B cell (primary cell): ENCODE measurements around the gene AGPAT3. TPM values are rescaled to one million over a fixed set of nuclear protein-coding genes. Genes with fewer than 3 reads are reported as not detected.

Source experiments
- ATAC-seq: fragments of 200-7000 bp; cut with Tn5 transposase; one replicate; pipeline ENCODE4 v1.10.0; 2021; ENCODE audit warnings: low read depth, mild to moderate bottlenecking, moderate number of reproducible peaks, moderate library complexity
- CTCF ChIA-PET: fragments of 350-600 bp; sonication (Branson Sonifier 250); formaldehyde crosslinking; loops from one replicate; lab custom pipeline; 2021; ENCODE audit warnings: antibody characterized with exemption, inconsistent platforms; lab: Charles Lee
- POLR2A ChIA-PET: fragments of 350-600 bp; sonication (Branson Sonifier 250); formaldehyde crosslinking; loops from one replicate; lab custom pipeline; 2021; ENCODE audit warnings: antibody characterized with exemption; lab: Charles Lee
- DNase-seq: peaks from one replicate; pipeline ENCODE4 v3.0.0; 2013
- H2AFZ ChIP-seq: 2 replicates; pipeline ENCODE4 v1.6.1; 2012; ENCODE audit warnings: mild to moderate bottlenecking, low read depth, low read length; ENCODE audit not compliant: insufficient read depth, poor library complexity, severe bottlenecking
- H3K27ac ChIP-seq, 2 donors: 1 replicate in 1 of 2; 2 replicates in 1 of 2; pipeline ENCODE4 v1.5.1; 2012 to 2013; ENCODE audit warnings: low read length in 2 of 2, mild to moderate bottlenecking in 2 of 2, moderate library complexity in 1 of 2
- H3K27me3 ChIP-seq, 4 experiments: fragments of 200-600 bp in 1 of 4; sonication (generic) in 1 of 4; replicated peaks in 1 of 4; 1 replicate in 2 of 4; 2 replicates in 2 of 4; pipeline versions ENCODE4 v1.6.1 to v1.7.0; 2013 to 2016; ENCODE audit warnings: low read length in 3 of 4, mild to moderate bottlenecking in 2 of 4, mixed read lengths in 1 of 4, moderate library complexity in 1 of 4; ENCODE audit not compliant: insufficient read depth in 4 of 4, control insufficient read depth in 3 of 4; ENCODE audit errors: control extremely low read depth in 1 of 4
- H3K36me3 ChIP-seq, 2 experiments: replicated peaks in 1 of 2; 1 replicate in 1 of 2; 2 replicates in 1 of 2; pipeline versions ENCODE4 v1.6.1 to v1.7.1; 2013; ENCODE audit warnings: low read length in 1 of 2; ENCODE audit not compliant: insufficient read depth in 2 of 2, control insufficient read depth in 1 of 2; ENCODE audit errors: control extremely low read depth in 1 of 2, extremely low read depth in 1 of 2
- H3K4me1 ChIP-seq, 2 donors: fragments of 200-600 bp in 1 of 2; sonication (generic) in 1 of 2; 1 replicate in 1 of 2; 2 replicates in 1 of 2; pipeline versions ENCODE4 v1.5.1 to v1.6.1; 2013 to 2017; ENCODE audit warnings: low read length in 2 of 2; ENCODE audit not compliant: control insufficient read depth in 2 of 2, insufficient read depth in 2 of 2
- H3K4me2 ChIP-seq: replicated peaks from 2 replicates; pipeline ENCODE3; 2012; ENCODE audit warnings: mild to moderate bottlenecking, low read depth, low read length; ENCODE audit not compliant: poor library complexity, severe bottlenecking
- H3K4me3 ChIP-seq, 5 experiments: fragments of 200-600 bp in 1 of 5; sonication (generic) in 1 of 5; 1 replicate in 3 of 5; 2 replicates in 2 of 5; pipeline versions ENCODE4 v1.5.1 to v1.7.0; 2011 to 2016; ENCODE audit warnings: low read length in 4 of 5, mild to moderate bottlenecking in 4 of 5, low read depth in 2 of 5, control low read depth in 1 of 5, moderate library complexity in 1 of 5; ENCODE audit not compliant: insufficient read depth in 1 of 5; ENCODE audit errors: control extremely low read depth in 1 of 5, extremely low read depth in 1 of 5
- H3K79me2 ChIP-seq: fragments of 200-600 bp; sonication (generic); one replicate; pipeline ENCODE4 v1.6.0; 2016; ENCODE audit warnings: low read length; ENCODE audit not compliant: control insufficient read depth, insufficient read depth
- H3K9ac ChIP-seq: fragments of 200-600 bp; sonication (generic); 2 replicates; pipeline ENCODE4 v1.6.1; 2017; ENCODE audit warnings: mild to moderate bottlenecking, low read length, moderate library complexity
- H3K9me3 ChIP-seq, 3 donors: one replicate each; pipeline versions ENCODE4 v1.6.1 to v1.7.1; 2013; ENCODE audit warnings: low read length in 2 of 3; ENCODE audit not compliant: control insufficient read depth in 2 of 3, insufficient read depth in 1 of 3; ENCODE audit errors: control extremely low read depth in 1 of 3
- H4K20me1 ChIP-seq: 2 replicates; pipeline ENCODE4 v1.6.0; 2012; ENCODE audit warnings: mild to moderate bottlenecking, low read length; ENCODE audit not compliant: insufficient read depth, control insufficient read depth, poor library complexity, severe bottlenecking
- H3K27ac Mint-ChIP-seq: one replicate; pipeline ENCODE4 v1.8.0; 2021; ENCODE audit warnings: mixed read lengths
- H3K27me3 Mint-ChIP-seq: one replicate; pipeline ENCODE4 v1.8.0; 2021; ENCODE audit warnings: mixed read lengths
- H3K4me1 Mint-ChIP-seq: one replicate; pipeline ENCODE4 v1.8.0; 2021; ENCODE audit warnings: mixed read lengths
- H3K4me3 Mint-ChIP-seq: one replicate; pipeline ENCODE4 v1.8.0; 2021; ENCODE audit warnings: mixed read lengths
- H3K9me3 Mint-ChIP-seq: one replicate; pipeline ENCODE4 v1.8.0; 2022; ENCODE audit warnings: mixed read lengths; ENCODE audit not compliant: insufficient read depth
- CTCF ChIP-seq: fragments of 200-600 bp; IDR thresholded peaks from one replicate; pipeline ENCODE4 v1.8.0; 2022; ENCODE audit warnings: antibody characterized with exemption, mild to moderate bottlenecking
- EZH2 ChIP-seq: IDR thresholded peaks from 2 replicates; pipeline ENCODE4 v1.6.1; 2012; ENCODE audit warnings: borderline replicate concordance, low read depth, mild to moderate bottlenecking, moderate library complexity, low read length; ENCODE audit not compliant: insufficient read depth, poor library complexity, severe bottlenecking
- WGBS: methylation state at CpG from one replicate; pipeline ENCODE4 v1.1.5; 2013; ENCODE audit warnings: missing lambda C conversion rate; ENCODE audit not compliant: insufficient coverage; 5-methylcytosine and 5-hydroxymethylcytosine counted together
- intact Hi-C: fragments of 100-400 bp; cut with micrococcal nuclease; formaldehyde crosslinking; loops from one replicate; pipeline ENCODE4 v1.10.0; 2022
- polyA plus RNA-seq: library from polyadenylated mRNA; depleted of rRNA; stranded (reverse); fragments of >200 nt; gene quantifications from 2 replicates; pipeline ENCODE4 v1.2.3, GENCODE V29; 2012
- total RNA-seq, 2 donors: library from RNA; stranded (reverse); fragments of 120-200 nt in 1 of 2; gene quantifications; 1 replicate in 1 of 2; 2 replicates in 1 of 2; pipeline versions ENCODE4 v1.2.3 to v1.2.4, GENCODE V29; 2013 to 2022

AGPAT3 gene
- total and polyA plus RNA-seq, 2 donors (not counting 1 experiment from before 2014, with no cell fraction given): 14.3 to 49.3 TPM

- TF ChIP-seq EZH2 (no peak), CTCF (no peak)
- H3K9me3 Mint-ChIP-seq: no peaks in the 10 kb centered on the region
- ChIA-PET POLR2A (no interaction called here), CTCF (no interaction called here)
- Histone ChIP-seq H3K27me3 (peaks cover 0 to 2% (median 0%) of the 10 kb centered on the region in 4 experiments), H2AFZ (no peak overlapping the region), H4K20me1 (no peaks in the 10 kb centered on the region), H3K79me2 (no peaks in the 10 kb centered on the region), H3K4me1 (no peaks in the 10 kb centered on the region), H3K4me3 (no peak overlapping the region), H3K27ac (no peak overlapping the region), H3K9me3 (no peaks in the 10 kb centered on the region), H3K9ac (no peak overlapping the region), H3K4me2 (no peak overlapping the region), H3K36me3 (peaks cover 0 to 11% of the 10 kb centered on the region in 2 experiments)
- no peak for ATAC-seq
- WGBS: 97% methylated on average over 29 of the region's 32 CpGs
- H3K4me1 Mint-ChIP-seq: peaks cover 8% of the 10 kb centered on the region
- no peak for DNase-seq
- H3K27me3 Mint-ChIP-seq: no peaks in the 10 kb centered on the region
- no peak overlapping the region for H3K4me3 Mint-ChIP-seq
- no peak overlapping the region for H3K27ac Mint-ChIP-seq
- intact Hi-C loops: no loop called here
These were observed 117.6 kb downstream of the AGPAT3 start for GRCh38 chr21:43982489-43983078.

- CTCF ChIA-PET: no interaction called here
- no peaks in the 10 kb centered on the region for H4K20me1 ChIP-seq
- Mint-ChIP-seq H3K4me1 (peaks cover 8% of the 10 kb centered on the region), H3K27ac (no peak overlapping the region), H3K9me3 (no peaks in the 10 kb centered on the region), H3K27me3 (no peaks in the 10 kb centered on the region), H3K4me3 (no peak overlapping the region)
- H3K36me3 ChIP-seq: peaks cover 0 to 11% of the 10 kb centered on the region in 2 experiments
- no peaks in the 10 kb centered on the region for H3K79me2 ChIP-seq
- POLR2A ChIA-PET: no interaction called here
- ATAC-seq (no peak), DNase-seq (no peak)
- H3K9ac ChIP-seq: no peak overlapping the region
- peaks cover 0 to 2% (median 0%) of the 10 kb centered on the region in 4 experiments for H3K27me3 ChIP-seq
- H2AFZ ChIP-seq: no peak overlapping the region
- intact Hi-C loops: no loop called here
- 89% methylated on average over 17 of the region's 17 CpGs for WGBS
- H3K4me2 ChIP-seq: no peak overlapping the region
- H3K4me1 ChIP-seq: no peaks in the 10 kb centered on the region
- no peak overlapping the region for H3K4me3 ChIP-seq
- TF ChIP-seq CTCF (no peak), EZH2 (no peak)
- H3K9me3 ChIP-seq: no peaks in the 10 kb centered on the region
- H3K27ac ChIP-seq: no peak overlapping the region
These were observed 118.4 kb downstream of the AGPAT3 start for GRCh38 chr21:43983390-43983789.
